WTC11 (cell line): ENCODE results near the gene JADE2. TPM values are rescaled to one million over a fixed set of nuclear protein-coding genes. Genes with fewer than 3 reads are reported as not detected.
A peak's percentile ranks its signal among the peaks of the same experiment; 100 is the strongest.

Source experiments
- ATAC-seq: fragments of 200-7000 bp; cut with Tn5 transposase; 2 replicates; pipeline ENCODE4 v1.10.0; 2021; ENCODE audit warnings: mild to moderate bottlenecking, moderate library complexity
- CTCF ChIA-PET: fragments of 300-600 bp; sonication (Branson Sonifier 250); formaldehyde crosslinking; loops from one replicate; lab custom pipeline; 2021; ENCODE audit warnings: antibody characterized with exemption; lab: Charles Lee
- POLR2A ChIA-PET: fragments of 350-600 bp; sonication (Branson Sonifier 250); formaldehyde crosslinking; loops from one replicate; lab custom pipeline; 2021; ENCODE audit warnings: antibody characterized with exemption; lab: Charles Lee
- DNase-seq: peaks from one replicate; pipeline ENCODE4 v3.0.0; 2021; ENCODE audit warnings: low spot score
- H3K27ac Mint-ChIP-seq: 2 replicates; pipeline ENCODE4 v1.8.0; 2021; ENCODE audit warnings: mixed read lengths
- H3K27me3 Mint-ChIP-seq: 2 replicates; pipeline ENCODE4 v1.8.0; 2021; ENCODE audit warnings: low read depth, mild to moderate bottlenecking, moderate library complexity, mixed read lengths
- H3K36me3 Mint-ChIP-seq: 2 replicates; pipeline ENCODE4 v1.8.0; 2021; ENCODE audit warnings: mixed read lengths
- H3K4me1 Mint-ChIP-seq: 2 replicates; pipeline ENCODE4 v1.8.0; 2022; ENCODE audit warnings: mixed read lengths
- H3K4me3 Mint-ChIP-seq: 2 replicates; pipeline ENCODE4 v1.8.0; 2021; ENCODE audit warnings: mild to moderate bottlenecking, moderate library complexity, mixed read lengths
- H3K9me3 Mint-ChIP-seq: 2 replicates; pipeline ENCODE4 v1.8.0; 2021; ENCODE audit warnings: mixed read lengths
- ATF1 ChIP-seq: sonication (generic); formaldehyde crosslinking; IDR thresholded peaks from 2 replicates; pipeline ENCODE4 v1.8.1; 2023; ENCODE audit warnings: mild to moderate bottlenecking, moderate library complexity, missing genetic modification reagents
- CBFB ChIP-seq: sonication (generic); formaldehyde crosslinking; IDR thresholded peaks from 2 replicates; pipeline ENCODE4 v1.8.1; 2022; ENCODE audit warnings: mild to moderate bottlenecking, low read depth, missing genetic modification reagents
- ELF4 ChIP-seq: sonication (generic); formaldehyde crosslinking; IDR thresholded peaks from 2 replicates; pipeline ENCODE4 v1.8.1; 2022; ENCODE audit warnings: low read depth, mild to moderate bottlenecking, moderate library complexity, missing genetic modification reagents
- EMX1 ChIP-seq: fragments of 250-450 bp; sonication (Bioruptor Pico); IDR thresholded peaks from 2 replicates; pipeline ENCODE4 v1.8.0; 2021; ENCODE audit warnings: mild to moderate bottlenecking
- FOXP1 ChIP-seq: sonication (generic); formaldehyde crosslinking; IDR thresholded peaks from 2 replicates; pipeline ENCODE4 v1.8.0; 2022; ENCODE audit warnings: missing genetic modification reagents, mild to moderate bottlenecking, moderate library complexity, borderline replicate concordance
- GABPB1 ChIP-seq: sonication (generic); formaldehyde crosslinking; IDR thresholded peaks from 2 replicates; pipeline ENCODE4 v1.8.1; 2023; ENCODE audit warnings: mild to moderate bottlenecking, missing genetic modification reagents
- GRHL2 ChIP-seq: fragments of 250-450 bp; sonication (Bioruptor Pico); IDR thresholded peaks from 2 replicates; pipeline ENCODE4 v1.8.0; 2022; ENCODE audit warnings: mild to moderate bottlenecking, moderate library complexity; ENCODE audit not compliant: insufficient replicate concordance, severe bottlenecking
- HMGA2 ChIP-seq: fragments of 250-450 bp; sonication (Bioruptor Pico); IDR thresholded peaks from 2 replicates; pipeline ENCODE4 v1.4.0; 2021; ENCODE audit warnings: mild to moderate bottlenecking, moderate library complexity
- JAZF1 ChIP-seq: fragments of 250-450 bp; sonication (Bioruptor Pico); IDR thresholded peaks from 2 replicates; pipeline ENCODE4 v1.9.0; 2021; ENCODE audit warnings: moderate library complexity, mild to moderate bottlenecking, inconsistent platforms
- JUN ChIP-seq: sonication (generic); formaldehyde crosslinking; IDR thresholded peaks from 2 replicates; pipeline ENCODE4 v1.8.0; 2023; ENCODE audit warnings: mild to moderate bottlenecking, missing genetic modification reagents
- PRRX2 ChIP-seq: fragments of 250-450 bp; sonication (Bioruptor Pico); IDR thresholded peaks from 2 replicates; pipeline ENCODE4 v1.8.0; 2021; ENCODE audit warnings: mild to moderate bottlenecking
- TCF7 ChIP-seq: sonication (generic); formaldehyde crosslinking; IDR thresholded peaks from 2 replicates; pipeline ENCODE4 v1.8.0; 2022; ENCODE audit warnings: mild to moderate bottlenecking, low read depth, missing genetic modification reagents, moderate library complexity
- ZNF121 ChIP-seq: sonication (generic); formaldehyde crosslinking; IDR thresholded peaks from 2 replicates; pipeline ENCODE4 v1.8.0; 2023; ENCODE audit warnings: missing genetic modification reagents
- ZNF219 ChIP-seq: sonication (generic); formaldehyde crosslinking; IDR thresholded peaks from 2 replicates; pipeline ENCODE4 v1.8.0; 2023; ENCODE audit warnings: missing genetic modification reagents, mild to moderate bottlenecking, borderline replicate concordance
- ZNF263 ChIP-seq: sonication (generic); formaldehyde crosslinking; IDR thresholded peaks from 2 replicates; pipeline ENCODE4 v1.8.1; 2022; ENCODE audit warnings: low read depth, mild to moderate bottlenecking, moderate library complexity, missing genetic modification reagents
- total RNA-seq: library from RNA; stranded (reverse); gene quantifications from 3 replicates; pipeline ENCODE4 v1.2.3, GENCODE V29; 2021
- TF ChIP-seq, protein P1 (sequence below): sonication (generic); formaldehyde crosslinking; IDR thresholded peaks from 2 replicates; pipeline ENCODE4 v1.8.1; 2023; ENCODE audit warnings: mild to moderate bottlenecking, missing genetic modification reagents
- TF ChIP-seq, protein P2 (sequence below): sonication (generic); formaldehyde crosslinking; IDR thresholded peaks from 2 replicates; pipeline ENCODE4 v1.8.0; 2023; ENCODE audit warnings: missing genetic modification reagents, mild to moderate bottlenecking, borderline replicate concordance
- TF ChIP-seq, protein P3 (sequence below): fragments of 200-600 bp; IDR thresholded peaks from 2 replicates; pipeline ENCODE4 v1.8.0; 2022; ENCODE audit warnings: antibody characterized with exemption
- TF ChIP-seq, protein P4 (sequence below): sonication (generic); formaldehyde crosslinking; IDR thresholded peaks from 2 replicates; pipeline ENCODE4 v1.8.1; 2023; ENCODE audit warnings: mild to moderate bottlenecking, missing genetic modification reagents, borderline replicate concordance
- TF ChIP-seq, protein P5 (sequence below): sonication (generic); formaldehyde crosslinking; IDR thresholded peaks from 2 replicates; pipeline ENCODE4 v1.8.0; 2022; ENCODE audit warnings: mild to moderate bottlenecking, missing genetic modification reagents
- TF ChIP-seq, protein P6 (sequence below): sonication (generic); formaldehyde crosslinking; IDR thresholded peaks from 2 replicates; pipeline ENCODE4 v1.8.1; 2023; ENCODE audit warnings: mild to moderate bottlenecking, missing genetic modification reagents

JADE2 gene
- total RNA-seq, 1 experiment from 2014 or later, result 40.8 TPM

DNA sequence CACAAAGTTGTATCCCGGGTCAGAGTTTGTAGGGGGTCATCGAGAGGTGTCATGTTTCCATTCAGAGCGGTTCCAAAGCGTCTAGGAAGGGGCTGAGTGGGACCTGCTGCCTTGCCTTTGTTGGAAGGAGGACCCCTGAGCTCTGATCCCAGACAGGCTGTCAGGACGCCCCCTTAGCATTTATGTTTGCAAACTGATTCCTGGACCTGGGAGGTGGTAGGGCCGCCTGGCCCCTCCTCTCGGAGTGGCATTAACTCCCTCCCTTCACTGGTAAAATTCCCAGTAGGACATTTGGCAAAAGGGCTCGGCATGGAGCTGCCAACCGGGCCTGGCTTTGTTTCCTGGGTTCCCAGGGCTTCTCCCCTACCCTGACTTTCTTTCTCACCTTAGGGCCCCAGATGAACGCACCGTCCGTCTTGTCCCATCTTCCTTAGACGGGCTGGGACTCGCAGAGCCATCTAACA is 2.5 kb downstream of the JADE2 start (continued):
- TF ChIP-seq ZNF219 (no peak), EMX1 (CRISPR knock-in tag) (no peak), HMGA2 (CRISPR knock-in tag) (no peak), JAZF1 (CRISPR knock-in tag) (no peak), GABPB1 (CRISPR knock-in tag) (no peak)
- TF ChIP-seq, protein P1, sequence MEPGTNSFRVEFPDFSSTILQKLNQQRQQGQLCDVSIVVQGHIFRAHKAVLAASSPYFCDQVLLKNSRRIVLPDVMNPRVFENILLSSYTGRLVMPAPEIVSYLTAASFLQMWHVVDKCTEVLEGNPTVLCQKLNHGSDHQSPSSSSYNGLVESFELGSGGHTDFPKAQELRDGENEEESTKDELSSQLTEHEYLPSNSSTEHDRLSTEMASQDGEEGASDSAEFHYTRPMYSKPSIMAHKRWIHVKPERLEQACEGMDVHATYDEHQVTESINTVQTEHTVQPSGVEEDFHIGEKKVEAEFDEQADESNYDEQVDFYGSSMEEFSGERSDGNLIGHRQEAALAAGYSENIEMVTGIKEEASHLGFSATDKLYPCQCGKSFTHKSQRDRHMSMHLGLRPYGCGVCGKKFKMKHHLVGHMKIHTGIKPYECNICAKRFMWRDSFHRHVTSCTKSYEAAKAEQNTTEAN, result no peak

DNA sequence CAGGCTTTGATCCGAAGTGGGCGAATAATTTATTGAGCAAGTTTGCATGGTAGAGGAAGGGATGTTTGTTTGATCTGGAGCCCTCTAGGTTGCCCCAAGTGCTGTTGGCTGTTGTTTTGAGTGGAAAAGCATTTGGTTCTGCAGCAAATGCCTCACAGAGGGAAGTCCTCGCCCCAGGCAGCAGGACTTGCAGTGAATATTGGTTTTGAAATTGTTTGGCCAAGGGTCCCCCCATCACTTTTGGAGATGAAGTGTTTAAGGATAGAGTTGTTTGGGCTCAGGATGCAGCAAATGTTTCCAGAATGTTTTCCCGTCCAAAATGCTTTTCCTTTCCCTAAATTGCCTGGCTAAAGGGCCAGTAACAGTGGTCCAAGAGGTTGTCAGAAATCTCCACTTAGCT is 3.1 kb downstream of the JADE2 start:
- Mint-ChIP-seq H3K4me1 (peaks cover 50% of the 10 kb centered on the region), H3K27ac (peak overlapping the region; percentile 87)
- DNase-seq, result no peak
- CTCF ChIA-PET, result interaction anchor here (0.5 to 6.6 kb wide), 20 partner anchors 12 to 325 kb away, joined by 3 to 54 read pairs (median 12); partner anchors contain the start of genes CDKN2AIPNL and UBE2B
- TF ChIP-seq TCF7 (no peak), ZNF263 (CRISPR knock-in tag) (no peak), FOXP1 (CRISPR knock-in tag) (no peak), ATF1 (no peak), ZNF121 (CRISPR knock-in tag) (no peak), JUN (CRISPR knock-in tag) (no peak), ELF4 (CRISPR knock-in tag) (no peak), PRRX2 (no peak), CBFB (CRISPR knock-in tag) (no peak), ZNF219 (no peak), GRHL2 (CRISPR knock-in tag) (no peak)
- TF ChIP-seq, protein P2, sequence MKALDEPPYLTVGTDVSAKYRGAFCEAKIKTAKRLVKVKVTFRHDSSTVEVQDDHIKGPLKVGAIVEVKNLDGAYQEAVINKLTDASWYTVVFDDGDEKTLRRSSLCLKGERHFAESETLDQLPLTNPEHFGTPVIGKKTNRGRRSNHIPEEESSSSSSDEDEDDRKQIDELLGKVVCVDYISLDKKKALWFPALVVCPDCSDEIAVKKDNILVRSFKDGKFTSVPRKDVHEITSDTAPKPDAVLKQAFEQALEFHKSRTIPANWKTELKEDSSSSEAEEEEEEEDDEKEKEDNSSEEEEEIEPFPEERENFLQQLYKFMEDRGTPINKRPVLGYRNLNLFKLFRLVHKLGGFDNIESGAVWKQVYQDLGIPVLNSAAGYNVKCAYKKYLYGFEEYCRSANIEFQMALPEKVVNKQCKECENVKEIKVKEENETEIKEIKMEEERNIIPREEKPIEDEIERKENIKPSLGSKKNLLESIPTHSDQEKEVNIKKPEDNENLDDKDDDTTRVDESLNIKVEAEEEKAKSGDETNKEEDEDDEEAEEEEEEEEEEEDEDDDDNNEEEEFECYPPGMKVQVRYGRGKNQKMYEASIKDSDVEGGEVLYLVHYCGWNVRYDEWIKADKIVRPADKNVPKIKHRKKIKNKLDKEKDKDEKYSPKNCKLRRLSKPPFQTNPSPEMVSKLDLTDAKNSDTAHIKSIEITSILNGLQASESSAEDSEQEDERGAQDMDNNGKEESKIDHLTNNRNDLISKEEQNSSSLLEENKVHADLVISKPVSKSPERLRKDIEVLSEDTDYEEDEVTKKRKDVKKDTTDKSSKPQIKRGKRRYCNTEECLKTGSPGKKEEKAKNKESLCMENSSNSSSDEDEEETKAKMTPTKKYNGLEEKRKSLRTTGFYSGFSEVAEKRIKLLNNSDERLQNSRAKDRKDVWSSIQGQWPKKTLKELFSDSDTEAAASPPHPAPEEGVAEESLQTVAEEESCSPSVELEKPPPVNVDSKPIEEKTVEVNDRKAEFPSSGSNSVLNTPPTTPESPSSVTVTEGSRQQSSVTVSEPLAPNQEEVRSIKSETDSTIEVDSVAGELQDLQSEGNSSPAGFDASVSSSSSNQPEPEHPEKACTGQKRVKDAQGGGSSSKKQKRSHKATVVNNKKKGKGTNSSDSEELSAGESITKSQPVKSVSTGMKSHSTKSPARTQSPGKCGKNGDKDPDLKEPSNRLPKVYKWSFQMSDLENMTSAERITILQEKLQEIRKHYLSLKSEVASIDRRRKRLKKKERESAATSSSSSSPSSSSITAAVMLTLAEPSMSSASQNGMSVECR (CRISPR knock-in tag), result no peak
- TF ChIP-seq, protein P3, sequence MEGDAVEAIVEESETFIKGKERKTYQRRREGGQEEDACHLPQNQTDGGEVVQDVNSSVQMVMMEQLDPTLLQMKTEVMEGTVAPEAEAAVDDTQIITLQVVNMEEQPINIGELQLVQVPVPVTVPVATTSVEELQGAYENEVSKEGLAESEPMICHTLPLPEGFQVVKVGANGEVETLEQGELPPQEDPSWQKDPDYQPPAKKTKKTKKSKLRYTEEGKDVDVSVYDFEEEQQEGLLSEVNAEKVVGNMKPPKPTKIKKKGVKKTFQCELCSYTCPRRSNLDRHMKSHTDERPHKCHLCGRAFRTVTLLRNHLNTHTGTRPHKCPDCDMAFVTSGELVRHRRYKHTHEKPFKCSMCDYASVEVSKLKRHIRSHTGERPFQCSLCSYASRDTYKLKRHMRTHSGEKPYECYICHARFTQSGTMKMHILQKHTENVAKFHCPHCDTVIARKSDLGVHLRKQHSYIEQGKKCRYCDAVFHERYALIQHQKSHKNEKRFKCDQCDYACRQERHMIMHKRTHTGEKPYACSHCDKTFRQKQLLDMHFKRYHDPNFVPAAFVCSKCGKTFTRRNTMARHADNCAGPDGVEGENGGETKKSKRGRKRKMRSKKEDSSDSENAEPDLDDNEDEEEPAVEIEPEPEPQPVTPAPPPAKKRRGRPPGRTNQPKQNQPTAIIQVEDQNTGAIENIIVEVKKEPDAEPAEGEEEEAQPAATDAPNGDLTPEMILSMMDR, result no peak
- TF ChIP-seq, protein P4, sequence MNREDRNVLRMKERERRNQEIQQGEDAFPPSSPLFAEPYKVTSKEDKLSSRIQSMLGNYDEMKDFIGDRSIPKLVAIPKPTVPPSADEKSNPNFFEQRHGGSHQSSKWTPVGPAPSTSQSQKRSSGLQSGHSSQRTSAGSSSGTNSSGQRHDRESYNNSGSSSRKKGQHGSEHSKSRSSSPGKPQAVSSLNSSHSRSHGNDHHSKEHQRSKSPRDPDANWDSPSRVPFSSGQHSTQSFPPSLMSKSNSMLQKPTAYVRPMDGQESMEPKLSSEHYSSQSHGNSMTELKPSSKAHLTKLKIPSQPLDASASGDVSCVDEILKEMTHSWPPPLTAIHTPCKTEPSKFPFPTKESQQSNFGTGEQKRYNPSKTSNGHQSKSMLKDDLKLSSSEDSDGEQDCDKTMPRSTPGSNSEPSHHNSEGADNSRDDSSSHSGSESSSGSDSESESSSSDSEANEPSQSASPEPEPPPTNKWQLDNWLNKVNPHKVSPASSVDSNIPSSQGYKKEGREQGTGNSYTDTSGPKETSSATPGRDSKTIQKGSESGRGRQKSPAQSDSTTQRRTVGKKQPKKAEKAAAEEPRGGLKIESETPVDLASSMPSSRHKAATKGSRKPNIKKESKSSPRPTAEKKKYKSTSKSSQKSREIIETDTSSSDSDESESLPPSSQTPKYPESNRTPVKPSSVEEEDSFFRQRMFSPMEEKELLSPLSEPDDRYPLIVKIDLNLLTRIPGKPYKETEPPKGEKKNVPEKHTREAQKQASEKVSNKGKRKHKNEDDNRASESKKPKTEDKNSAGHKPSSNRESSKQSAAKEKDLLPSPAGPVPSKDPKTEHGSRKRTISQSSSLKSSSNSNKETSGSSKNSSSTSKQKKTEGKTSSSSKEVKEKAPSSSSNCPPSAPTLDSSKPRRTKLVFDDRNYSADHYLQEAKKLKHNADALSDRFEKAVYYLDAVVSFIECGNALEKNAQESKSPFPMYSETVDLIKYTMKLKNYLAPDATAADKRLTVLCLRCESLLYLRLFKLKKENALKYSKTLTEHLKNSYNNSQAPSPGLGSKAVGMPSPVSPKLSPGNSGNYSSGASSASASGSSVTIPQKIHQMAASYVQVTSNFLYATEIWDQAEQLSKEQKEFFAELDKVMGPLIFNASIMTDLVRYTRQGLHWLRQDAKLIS (CRISPR knock-in tag), result no peak
- TF ChIP-seq, protein P5, sequence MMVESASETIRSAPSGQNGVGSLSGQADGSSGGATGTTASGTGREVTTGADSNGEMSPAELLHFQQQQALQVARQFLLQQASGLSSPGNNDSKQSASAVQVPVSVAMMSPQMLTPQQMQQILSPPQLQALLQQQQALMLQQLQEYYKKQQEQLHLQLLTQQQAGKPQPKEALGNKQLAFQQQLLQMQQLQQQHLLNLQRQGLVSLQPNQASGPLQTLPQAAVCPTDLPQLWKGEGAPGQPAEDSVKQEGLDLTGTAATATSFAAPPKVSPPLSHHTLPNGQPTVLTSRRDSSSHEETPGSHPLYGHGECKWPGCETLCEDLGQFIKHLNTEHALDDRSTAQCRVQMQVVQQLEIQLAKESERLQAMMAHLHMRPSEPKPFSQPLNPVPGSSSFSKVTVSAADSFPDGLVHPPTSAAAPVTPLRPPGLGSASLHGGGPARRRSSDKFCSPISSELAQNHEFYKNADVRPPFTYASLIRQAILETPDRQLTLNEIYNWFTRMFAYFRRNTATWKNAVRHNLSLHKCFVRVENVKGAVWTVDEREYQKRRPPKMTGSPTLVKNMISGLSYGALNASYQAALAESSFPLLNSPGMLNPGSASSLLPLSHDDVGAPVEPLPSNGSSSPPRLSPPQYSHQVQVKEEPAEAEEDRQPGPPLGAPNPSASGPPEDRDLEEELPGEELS (CRISPR knock-in tag), result no peak
- TF ChIP-seq, protein P6, sequence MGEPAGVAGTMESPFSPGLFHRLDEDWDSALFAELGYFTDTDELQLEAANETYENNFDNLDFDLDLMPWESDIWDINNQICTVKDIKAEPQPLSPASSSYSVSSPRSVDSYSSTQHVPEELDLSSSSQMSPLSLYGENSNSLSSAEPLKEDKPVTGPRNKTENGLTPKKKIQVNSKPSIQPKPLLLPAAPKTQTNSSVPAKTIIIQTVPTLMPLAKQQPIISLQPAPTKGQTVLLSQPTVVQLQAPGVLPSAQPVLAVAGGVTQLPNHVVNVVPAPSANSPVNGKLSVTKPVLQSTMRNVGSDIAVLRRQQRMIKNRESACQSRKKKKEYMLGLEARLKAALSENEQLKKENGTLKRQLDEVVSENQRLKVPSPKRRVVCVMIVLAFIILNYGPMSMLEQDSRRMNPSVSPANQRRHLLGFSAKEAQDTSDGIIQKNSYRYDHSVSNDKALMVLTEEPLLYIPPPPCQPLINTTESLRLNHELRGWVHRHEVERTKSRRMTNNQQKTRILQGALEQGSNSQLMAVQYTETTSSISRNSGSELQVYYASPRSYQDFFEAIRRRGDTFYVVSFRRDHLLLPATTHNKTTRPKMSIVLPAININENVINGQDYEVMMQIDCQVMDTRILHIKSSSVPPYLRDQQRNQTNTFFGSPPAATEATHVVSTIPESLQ (CRISPR knock-in tag), result no peak
- TF ChIP-seq, all 79 proteins: peak for 0
- Mint-ChIP-seq H3K9me3 (no peaks in the 10 kb centered on the region), H3K4me3 (peak overlapping the region; percentile 85), H3K27me3 (no peaks in the 10 kb centered on the region), H3K36me3 (no peaks in the 10 kb centered on the region)
- ATAC-seq, result no peak
- POLR2A ChIA-PET, result interaction anchor here (1.6 to 5.8 kb wide), 4 partner anchors 12 to 133 kb away, joined by 4 to 47 read pairs (median 8); no protein-coding TSS in a partner anchor
